Endothelial cell of umbilical vein (primary cell): ENCODE measurements around the gene CD37. TPM values are rescaled to one million over a fixed set of nuclear protein-coding genes. Genes with fewer than 3 reads are reported as not detected.

Experiments
- BruUV-seq: library from RNA; stranded (reverse); fragments of 400-500 nt; replicated peaks from 2 replicates; lab custom pipeline; 2021; lab: Mats Ljungman, UMichigan
- CTCF ChIA-PET: fragments of 300-600, 350-600 bp; sonication (Branson Sonifier 250); formaldehyde crosslinking; loops from one replicate; lab custom pipeline; 2021; ENCODE audit warnings: antibody characterized with exemption, inconsistent platforms; lab: Charles Lee
- POLR2A ChIA-PET: fragments of 300-600, 350-600 bp; sonication (Branson Sonifier 250); formaldehyde crosslinking; loops from one replicate; lab custom pipeline; 2021; ENCODE audit warnings: antibody characterized with exemption, inconsistent platforms; lab: Charles Lee
- DNase-seq: peaks from one replicate; pipeline ENCODE4 v3.0.0-alpha.2; 2011; ENCODE audit warnings: low read depth, low spot score
- FAIRE-seq: peaks from 2 replicates; lab custom pipeline; 2011; peaks lifted over from hg19 to GRCh38; lab: Jason Lieb, UNC
- H2AFZ ChIP-seq: 2 replicates; pipeline ENCODE4 v1.6.0; 2012; ENCODE audit warnings: low read depth, low read length, control low read depth, inconsistent platforms
- H3K27ac ChIP-seq: 2 replicates; pipeline ENCODE4 v1.5.1; 2011; ENCODE audit warnings: low read depth, mild to moderate bottlenecking, control low read depth, low read length, moderate library complexity; ENCODE audit not compliant: insufficient read depth
- H3K27me3 ChIP-seq, 2 experiments: 2 replicates each; pipeline versions ENCODE4 v1.6.0 to v1.6.1; 2011; ENCODE audit warnings: low read length in 2 of 2, mixed read lengths in 1 of 2; ENCODE audit not compliant: control insufficient read depth in 2 of 2, insufficient read depth in 2 of 2
- H3K36me3 ChIP-seq, 2 experiments: 2 replicates in 1 of 2; 3 replicates in 1 of 2; pipeline ENCODE4 v1.5.1; 2011; ENCODE audit warnings: low read length in 2 of 2, mild to moderate bottlenecking in 1 of 2, moderate library complexity in 1 of 2; ENCODE audit not compliant: control insufficient read depth in 2 of 2, insufficient read depth in 2 of 2; ENCODE audit errors: extremely low read depth in 1 of 2
- H3K4me1 ChIP-seq: 3 replicates; pipeline ENCODE4 v1.5.1; 2011; ENCODE audit warnings: mild to moderate bottlenecking, low read length; ENCODE audit not compliant: control insufficient read depth, insufficient read depth; ENCODE audit errors: extremely low read depth
- H3K4me2 ChIP-seq: 2 replicates; pipeline ENCODE4 v1.6.1; 2011; ENCODE audit warnings: low read length, control low read depth, mixed read lengths; ENCODE audit not compliant: insufficient read depth
- H3K4me3 ChIP-seq, 3 experiments: fragments of 200-600 bp in 1 of 3; sonication (generic), shearing (Covaris generic) in 1 of 3; replicated peaks in 1 of 3; 2 replicates each; pipeline ENCODE4 v1.5.1; 2011 to 2016; ENCODE audit warnings: control low read depth in 3 of 3, low read length in 3 of 3, mild to moderate bottlenecking in 2 of 3, inconsistent platforms in 1 of 3, low read depth in 1 of 3, moderate library complexity in 1 of 3; ENCODE audit not compliant: insufficient read depth in 1 of 3
- H3K79me2 ChIP-seq: 2 replicates; pipeline ENCODE4 v1.6.0; 2012; ENCODE audit warnings: low read length, inconsistent platforms; ENCODE audit not compliant: control insufficient read depth, insufficient read depth
- H3K9ac ChIP-seq: replicated peaks from 2 replicates; pipeline ENCODE3; 2011; ENCODE audit warnings: low read length, control low read depth; ENCODE audit not compliant: insufficient read depth; ENCODE audit errors: extremely low read depth
- H3K9me1 ChIP-seq: replicated peaks from 3 replicates; pipeline ENCODE4 v1.6.0; 2011; ENCODE audit warnings: mild to moderate bottlenecking, low read length; ENCODE audit not compliant: control insufficient read depth, insufficient read depth; ENCODE audit errors: extremely low read depth
- H3K9me3 ChIP-seq: replicated peaks from 2 replicates; pipeline ENCODE4 v1.5.1; 2012; ENCODE audit warnings: low read length, inconsistent platforms; ENCODE audit not compliant: control insufficient read depth, insufficient read depth
- H4K20me1 ChIP-seq: replicated peaks from 2 replicates; pipeline ENCODE3; 2011; ENCODE audit warnings: mild to moderate bottlenecking, low read length; ENCODE audit not compliant: control insufficient read depth, insufficient read depth; ENCODE audit errors: extremely low read depth
- CTCF ChIP-seq, 2 donors: IDR thresholded peaks; 1 replicate in 1 of 2; 2 replicates in 1 of 2; pipeline ENCODE4 v1.5.1; 2011; ENCODE audit warnings: low read length in 2 of 2, mild to moderate bottlenecking in 2 of 2, moderate library complexity in 2 of 2, control low read depth in 1 of 2, inconsistent platforms in 1 of 2, low read depth in 1 of 2; ENCODE audit not compliant: insufficient read depth in 1 of 2; ENCODE audit errors: extremely low read depth in 1 of 2
- EZH2 ChIP-seq: IDR thresholded peaks from 2 replicates; pipeline ENCODE4 v1.6.1; 2012; ENCODE audit warnings: borderline replicate concordance, low read depth, mild to moderate bottlenecking, moderate library complexity, low read length, inconsistent platforms; ENCODE audit not compliant: severe bottlenecking
- FOS ChIP-seq: IDR thresholded peaks from 2 replicates; pipeline ENCODE4 v1.6.1; 2011; ENCODE audit warnings: mild to moderate bottlenecking, low read length, moderate library complexity, borderline replicate concordance; ENCODE audit not compliant: insufficient read depth
- GATA2 ChIP-seq: IDR thresholded peaks from 2 replicates; pipeline ENCODE4 v1.7.0; 2011; ENCODE audit warnings: low read depth, mild to moderate bottlenecking, moderate library complexity, mixed read lengths, low read length; ENCODE audit not compliant: insufficient read length, insufficient read depth
- JUN ChIP-seq: IDR thresholded peaks from 2 replicates; pipeline ENCODE4 v1.6.1; 2011; ENCODE audit warnings: borderline replicate concordance, low read depth; ENCODE audit not compliant: insufficient read length, insufficient read depth
- MYC ChIP-seq: IDR thresholded peaks from one replicate; pipeline ENCODE4 v1.6.1; 2011; ENCODE audit warnings: mild to moderate bottlenecking, low read depth, low read length
- POLR2A ChIP-seq: IDR thresholded peaks from 2 replicates; pipeline ENCODE4 v1.6.1; 2012; ENCODE audit warnings: low read depth, mild to moderate bottlenecking, control low read depth, low read length
- POLR2AphosphoS5 ChIP-seq: IDR thresholded peaks from 2 replicates; pipeline ENCODE4 v1.6.1; 2012; ENCODE audit warnings: low read depth, mild to moderate bottlenecking, control low read depth, low read length, moderate library complexity; ENCODE audit not compliant: insufficient read depth
- dilution Hi-C: fragments of 300-500 bp; cut with MboI; formaldehyde crosslinking; loops from one replicate; pipeline ENCODE4 v1.15.0; 2019; ENCODE audit warnings: low sequenced_read_pairs; ENCODE audit not compliant: extremely low pct_ligation_motif_present
- intact Hi-C: fragments of 100-400 bp; cut with micrococcal nuclease; formaldehyde crosslinking; loops from one replicate; pipeline ENCODE4 v1.10.0; 2022
- polyA plus RNA-seq, 4 experiments: library from polyadenylated mRNA; depleted of rRNA in 3 of 4; stranded (reverse) in 3 of 4; unstranded in 1 of 4; fragments of >200 nt; gene quantifications; 2 replicates each; pipeline versions ENCODE4 v1.2.1 to v1.2.3, GENCODE V29; 2011 to 2012; ENCODE audit warnings: missing spikeins in 1 of 4
- total RNA-seq: library from RNA; stranded (reverse); gene quantifications from 2 replicates; pipeline ENCODE4 v1.2.3, GENCODE V29; 2021
- TF ChIP-seq, protein P1 (sequence below): IDR thresholded peaks from 2 replicates; pipeline ENCODE4 v1.6.1; 2011; ENCODE audit not compliant: insufficient read depth, insufficient read length

The CD37 gene
- total and polyA plus RNA-seq, 2 donors (not counting 3 experiments of a cell fraction or from before 2014, with no cell fraction given), result not detected

GRCh38 chr19:49355909-49356353 lies 20.7 kb downstream of the CD37 start:
- DNase-seq, result no peak
- no peak for FAIRE-seq
- peak overlapping the region; percentile 30 for H3K27ac ChIP-seq
- peak overlapping the region; percentile 38 for H3K9ac ChIP-seq
- no peaks in the 10 kb centered on the region for H3K9me1 ChIP-seq
- H2AFZ ChIP-seq, result no peak overlapping the region
- H3K4me1 ChIP-seq, result peaks cover 25% of the 10 kb centered on the region
- peaks cover 27% of the 10 kb centered on the region for H3K79me2 ChIP-seq
- ChIA-PET POLR2A (no interaction called here), CTCF (no interaction called here)
- H3K27me3 ChIP-seq, result no peaks in the 10 kb centered on the region
- no peak for TF ChIP-seq GATA2
- no peak for TF ChIP-seq POLR2AphosphoS5
- TF ChIP-seq POLR2A, result no peak
- TF ChIP-seq FOS, result no peak
- TF ChIP-seq CTCF (IDR thresholded peaks at IDR 0.05; ENCODE audit: extremely low read depth in 1 of 2, insufficient read depth in 1 of 2, low read depth in 1 of 2, low read length in 2 of 2), result no peak
- no peak for TF ChIP-seq JUN
- TF ChIP-seq, protein P1, sequence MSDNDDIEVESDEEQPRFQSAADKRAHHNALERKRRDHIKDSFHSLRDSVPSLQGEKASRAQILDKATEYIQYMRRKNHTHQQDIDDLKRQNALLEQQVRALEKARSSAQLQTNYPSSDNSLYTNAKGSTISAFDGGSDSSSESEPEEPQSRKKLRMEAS, result no peak
- no peak for TF ChIP-seq MYC
- TF ChIP-seq EZH2, result no peak
- H3K4me3 ChIP-seq, result no peak overlapping the region
- dilution Hi-C loops (no loop called here), intact Hi-C loops (no loop called here)
- no peaks in the 10 kb centered on the region for H3K9me3 ChIP-seq
- no peaks in the 10 kb centered on the region for H4K20me1 ChIP-seq
- H3K4me2 ChIP-seq, result peak overlapping the region; percentile 66
- peaks cover 15 to 23% of the 10 kb centered on the region in 2 experiments for H3K36me3 ChIP-seq
- no TSS peak for BruUV-seq
